SK-N-SH (cell line): ENCODE results near the gene ABCC4. TPM values are rescaled to one million over a fixed set of nuclear protein-coding genes. Genes with fewer than 3 reads are reported as not detected.
A peak's percentile ranks its signal among the peaks of the same experiment; 100 is the strongest.

Source experiments
- CTCF ChIA-PET: fragments of 300-600, 350-600 bp; formaldehyde crosslinking; extraction: SDS; loops from one replicate; lab custom pipeline; 2021; lab: Yijun Ruan, JAX
- POLR2A ChIA-PET: fragments of 350-600 bp; sonication (Branson Sonifier 250); formaldehyde crosslinking; extraction: SDS; loops from one replicate; lab custom pipeline; 2020; ENCODE audit warnings: antibody characterized with exemption, inconsistent platforms; lab: Yijun Ruan, JAX
- DNase-seq: peaks from one replicate; pipeline ENCODE4 v3.0.0; 2012
- H2AFZ ChIP-seq: fragments of 200-600 bp; sonication (generic); 2 replicates; pipeline ENCODE4 v1.8.1; 2016; ENCODE audit warnings: antibody characterized with exemption, mild to moderate bottlenecking, low read depth
- H3F3A ChIP-seq: fragments of 200-600 bp; sonication (generic); replicated peaks from 2 replicates; pipeline ENCODE3; 2016; ENCODE audit warnings: antibody characterized with exemption, mild to moderate bottlenecking; ENCODE audit not compliant: insufficient read depth
- H3K27ac ChIP-seq, 2 experiments: fragments of 200-500 bp in 1 of 2; fragments of 200-600 bp in 1 of 2; sonication (Bioruptor generic) in 1 of 2; sonication (generic), shearing (Covaris generic) in 1 of 2; 2 replicates each; pipeline versions ENCODE4 v1.5.1 to v1.6.1; 2014 to 2016; ENCODE audit warnings: low read depth in 2 of 2, inconsistent platforms in 1 of 2, low read length in 1 of 2, mild to moderate bottlenecking in 1 of 2, mixed read lengths in 1 of 2
- H3K27me3 ChIP-seq: fragments of 200-600 bp; sonication (generic), shearing (Covaris generic); 2 replicates; pipeline ENCODE4 v1.6.1; 2016; ENCODE audit warnings: mixed run types; ENCODE audit not compliant: insufficient read depth
- H3K36me3 ChIP-seq, 2 experiments: fragments of 200-500 bp in 1 of 2; fragments of 200-600 bp in 1 of 2; sonication (Bioruptor generic) in 1 of 2; sonication (generic) in 1 of 2; replicated peaks in 1 of 2; 2 replicates each; pipeline versions ENCODE3 to v1.5.1; 2014 to 2016; ENCODE audit warnings: low read length in 1 of 2, mild to moderate bottlenecking in 1 of 2; ENCODE audit not compliant: insufficient read depth in 2 of 2, control insufficient read depth in 1 of 2
- H3K4me1 ChIP-seq, 2 experiments: fragments of 200-500 bp in 1 of 2; fragments of 200-600 bp in 1 of 2; sonication (Bioruptor generic) in 1 of 2; sonication (generic), shearing (Covaris generic) in 1 of 2; 2 replicates each; pipeline versions ENCODE4 v1.5.1 to v1.6.1; 2014 to 2016; ENCODE audit warnings: low read depth in 1 of 2, low read length in 1 of 2, mixed run types in 1 of 2; ENCODE audit not compliant: insufficient read depth in 2 of 2, control insufficient read depth in 1 of 2
- H3K4me2 ChIP-seq: fragments of 200-600 bp; sonication (generic), shearing (Covaris generic); 2 replicates; pipeline ENCODE4 v1.6.1; 2017; ENCODE audit warnings: mixed run types
- H3K4me3 ChIP-seq, 2 experiments: fragments of 200-500 bp in 1 of 2; fragments of 200-600 bp in 1 of 2; sonication (Bioruptor generic) in 1 of 2; sonication (generic), shearing (Covaris generic) in 1 of 2; 2 replicates each; pipeline versions ENCODE4 v1.5.1 to v1.8.1; 2014 to 2016; ENCODE audit warnings: low read depth in 2 of 2, inconsistent platforms in 1 of 2, low read length in 1 of 2, mild to moderate bottlenecking in 1 of 2, mixed read lengths in 1 of 2, moderate library complexity in 1 of 2
- H3K79me2 ChIP-seq: fragments of 200-600 bp; sonication (generic); 2 replicates; pipeline ENCODE4 v1.8.1; 2017; ENCODE audit warnings: mild to moderate bottlenecking; ENCODE audit not compliant: insufficient read depth
- H3K9ac ChIP-seq: fragments of 200-600 bp; sonication (generic); 2 replicates; pipeline ENCODE4 v1.6.1; 2017; ENCODE audit warnings: mixed run types
- H3K9me2 ChIP-seq: fragments of 200-600 bp; sonication (generic); 2 replicates; pipeline ENCODE4 v1.6.1; 2017; ENCODE audit warnings: mixed run types
- H3K9me3 ChIP-seq: fragments of 200-600 bp; sonication (generic); 2 replicates; pipeline ENCODE4 v1.6.1; 2017; ENCODE audit warnings: mixed run types, mild to moderate bottlenecking, moderate library complexity
- H4K20me1 ChIP-seq: fragments of 200-600 bp; sonication (generic); 2 replicates; pipeline ENCODE4 v1.6.1; 2017; ENCODE audit warnings: mild to moderate bottlenecking, mixed run types; ENCODE audit not compliant: insufficient read depth
- CTCF ChIP-seq: fragments of 200-600 bp; sonication (generic); IDR thresholded peaks from 2 replicates; pipeline ENCODE4 v1.6.1; 2017; ENCODE audit warnings: antibody characterized with exemption, mild to moderate bottlenecking, moderate library complexity
- ELF1 ChIP-seq: IDR thresholded peaks from 2 replicates; pipeline ENCODE4 v1.4.0; 2012
- EP300 ChIP-seq, 2 experiments: IDR thresholded peaks; 2 replicates each; pipeline versions ENCODE4 v1.4.0 to v1.6.1; 2012; ENCODE audit warnings: borderline replicate concordance in 1 of 2, low read depth in 1 of 2, low read length in 1 of 2
- EZH2phosphoT487 ChIP-seq: fragments of 200-600 bp; sonication (generic); IDR thresholded peaks from 2 replicates; pipeline ENCODE4 v1.6.1; 2017; ENCODE audit warnings: low read depth, mixed run types, mild to moderate bottlenecking, antibody characterized with exemption, moderate library complexity, borderline replicate concordance
- FOSL2 ChIP-seq: IDR thresholded peaks from 2 replicates; pipeline ENCODE4 v1.4.0; 2012; ENCODE audit warnings: low read depth, mild to moderate bottlenecking, moderate library complexity, borderline replicate concordance
- FOXM1 ChIP-seq: IDR thresholded peaks from 2 replicates; pipeline ENCODE4 v1.4.0; 2012; ENCODE audit warnings: low read depth, mild to moderate bottlenecking
- GATA2 ChIP-seq: sonication (generic); formaldehyde crosslinking; IDR thresholded peaks from 2 replicates; pipeline ENCODE4 v1.5.0; 2020; ENCODE audit warnings: mild to moderate bottlenecking, missing genetic modification reagents
- IRF3 ChIP-seq: fragments of 150-350 bp; IDR thresholded peaks from 2 replicates; pipeline ENCODE4 v1.6.1; 2016; ENCODE audit warnings: mild to moderate bottlenecking, low read depth, low read length
- JUND ChIP-seq: IDR thresholded peaks from 2 replicates; pipeline ENCODE4 v1.4.0; 2012
- MEF2A ChIP-seq: IDR thresholded peaks from 2 replicates; pipeline ENCODE4 v1.4.0; 2012; ENCODE audit warnings: low read depth, borderline replicate concordance
- NFIC ChIP-seq: IDR thresholded peaks from 2 replicates; pipeline ENCODE4 v1.4.0; 2012; ENCODE audit warnings: borderline replicate concordance
- PBX3 ChIP-seq: IDR thresholded peaks from 2 replicates; pipeline ENCODE4; 2012
- RAD21 ChIP-seq: IDR thresholded peaks from 2 replicates; pipeline ENCODE4 v1.6.1; 2012; ENCODE audit warnings: mild to moderate bottlenecking, low read length
- REST ChIP-seq: IDR thresholded peaks from 2 replicates; pipeline ENCODE4 v1.6.1; 2012; ENCODE audit warnings: mild to moderate bottlenecking, low read depth, low read length, moderate library complexity
- SIN3A ChIP-seq: IDR thresholded peaks from 2 replicates; pipeline ENCODE4 v1.6.1; 2012; ENCODE audit warnings: low read depth, mild to moderate bottlenecking, low read length, moderate library complexity, borderline replicate concordance
- TEAD4 ChIP-seq: IDR thresholded peaks from 2 replicates; pipeline ENCODE4 v1.4.0; 2012; ENCODE audit warnings: mild to moderate bottlenecking, borderline replicate concordance; ENCODE audit not compliant: insufficient read depth
- ZBTB33 ChIP-seq: IDR thresholded peaks from 2 replicates; pipeline ENCODE4 v1.4.0; 2012; ENCODE audit warnings: low read depth, borderline replicate concordance
- WGBS: methylation state at CpG from one replicate; pipeline ENCODE4 v1.1.6; 2017; ENCODE audit warnings: low lambda C conversion rate; 5-methylcytosine and 5-hydroxymethylcytosine counted together
- polyA plus RNA-seq, 3 experiments: library from polyadenylated mRNA; depleted of rRNA; stranded (reverse); fragments of >200 nt; gene quantifications; 2 replicates each; pipeline ENCODE4 v1.2.3, GENCODE V29; 2012

ABCC4 gene
- polyA plus RNA-seq, 1 of the 3 experiments (the other 2 are of a cell fraction), result 7.8 TPM

- no peak for DNase-seq
- Histone ChIP-seq H4K20me1 (no peaks in the 10 kb centered on the region), H3K9me2 (no peaks in the 10 kb centered on the region), H3K4me3 (no peak overlapping the region), H3K79me2 (no peaks in the 10 kb centered on the region), H3K9me3 (no peaks in the 10 kb centered on the region), H3K4me1 (no peaks in the 10 kb centered on the region; a peak in 1 of 4 replicates), H3K4me2 (no peak overlapping the region), H3F3A (peaks cover 16% of the 10 kb centered on the region), H2AFZ (no peak overlapping the region), H3K9ac (no peak overlapping the region), H3K36me3 (peaks cover 0 to 4% of the 10 kb centered on the region in 2 experiments), H3K27ac (no peak overlapping the region), H3K27me3 (no peaks in the 10 kb centered on the region)
- ChIA-PET POLR2A (no interaction called here), CTCF (interaction anchor here (0.7 kb wide), 1 partner anchor 61 kb away, joined by 3 read pairs; no protein-coding TSS in a partner anchor)
- TF ChIP-seq CTCF (no peak), EZH2phosphoT487 (no peak), FOXM1 (no peak), SIN3A (no peak), TEAD4 (no peak), MEF2A (no peak), FOSL2 (no peak), IRF3 (no peak), EP300 (IDR thresholded peaks at IDR 0.05; ENCODE audit: borderline replicate concordance in 1 of 2, low read depth in 1 of 2, low read length in 1 of 2) (no peak)
- 91% methylated on average over 2 of the region's 2 CpGs for WGBS
Observed at GRCh38 chr13:95086761-95087160, 214.5 kb downstream of the ABCC4 start.

GRCh38 chr13:95083758-95084157 lies 217.5 kb downstream of the ABCC4 start:
- 0 out of 4 replicates have a peak overlapping the region, but pooled peaks of 1 of the 2 experiments have one; percentile 13 for H3K27ac ChIP-seq
- no peak for TF ChIP-seq RAD21
- TF ChIP-seq FOSL2, result peak; percentile 45; the same call in 1 of the 2 replicates
- no peak for TF ChIP-seq REST
- no peak for TF ChIP-seq GATA2 (CRISPR knock-in tag)
- TF ChIP-seq ZBTB33, result no peak
- no peak for TF ChIP-seq ELF1
- no peak for TF ChIP-seq EP300 (IDR thresholded peaks at IDR 0.05; ENCODE audit: borderline replicate concordance in 1 of 2, low read depth in 1 of 2, low read length in 1 of 2)
- 0 out of 2 replicates have a peak, but pooled peaks have one; percentile 23 for TF ChIP-seq JUND
- no peak for TF ChIP-seq EZH2phosphoT487
- no peak for TF ChIP-seq NFIC
- TF ChIP-seq PBX3, result no peak

More at GRCh38 chr13:95083758-95084157, 217.5 kb downstream of the ABCC4 start:
- Histone ChIP-seq H3K27me3 (no peaks in the 10 kb centered on the region), H3K9me2 (no peaks in the 10 kb centered on the region), H3K9me3 (no peaks in the 10 kb centered on the region), H3K4me2 (no peak overlapping the region), H3K36me3 (peaks cover 0 to 2% of the 10 kb centered on the region in 2 experiments), H2AFZ (no peak overlapping the region), H3K4me1 (no peaks in the 10 kb centered on the region; a peak in 1 of 4 replicates), H3K4me3 (no peak overlapping the region), H3K9ac (no peak overlapping the region), H3F3A (peaks cover 16% of the 10 kb centered on the region), H3K79me2 (no peaks in the 10 kb centered on the region), H4K20me1 (no peaks in the 10 kb centered on the region)
- POLR2A ChIA-PET, result no interaction called here
- WGBS, result 43% methylated on average over 3 of the region's 3 CpGs
- no peak for DNase-seq
- CTCF ChIA-PET, result interaction anchor here (1.2 kb wide), 1 partner anchor 8 kb away, joined by 3 read pairs; no protein-coding TSS in a partner anchor
